HFF-Myc (cell line): ENCODE data around the gene FAIM2.

ENCODE experiments used
- DNase-seq: peaks from one replicate; pipeline ENCODE4 v3.0.0-alpha.2; 2011; ENCODE audit warnings: low read depth; ENCODE audit errors: extremely low read depth
- H3K4me3 ChIP-seq: replicated peaks from 2 replicates; pipeline ENCODE4 v1.5.1; 2011; ENCODE audit warnings: low read depth, mild to moderate bottlenecking, control low read depth, low read length
- TF ChIP-seq, protein P1 (sequence below): IDR thresholded peaks from 2 replicates; pipeline ENCODE4 v1.5.1; 2012; ENCODE audit warnings: mild to moderate bottlenecking, low read depth, low read length, control low read depth; ENCODE audit errors: missing control alignments

FAIM2 gene

DNA sequence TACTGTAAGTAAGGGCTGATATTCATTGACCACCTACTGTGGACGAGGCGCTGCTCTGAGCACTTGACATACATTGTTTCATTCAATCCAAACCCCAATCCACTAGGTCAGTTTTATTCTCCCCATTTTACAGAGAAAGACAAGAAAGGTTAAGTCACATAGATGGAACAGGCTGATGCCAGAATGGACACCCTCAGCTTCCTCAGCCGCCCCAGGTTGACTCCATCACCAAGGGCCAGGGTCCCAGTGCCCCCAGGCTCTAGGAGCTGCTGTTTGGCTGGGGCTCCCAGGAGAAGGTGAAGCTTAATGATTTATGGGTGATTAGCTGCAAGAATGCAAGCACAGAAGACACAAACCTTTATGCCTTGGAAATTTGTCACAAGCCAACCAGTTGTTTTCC, 46.2 kb upstream of the FAIM2 start:
- no peak overlapping the region for H3K4me3 ChIP-seq
- TF ChIP-seq, protein P1, sequence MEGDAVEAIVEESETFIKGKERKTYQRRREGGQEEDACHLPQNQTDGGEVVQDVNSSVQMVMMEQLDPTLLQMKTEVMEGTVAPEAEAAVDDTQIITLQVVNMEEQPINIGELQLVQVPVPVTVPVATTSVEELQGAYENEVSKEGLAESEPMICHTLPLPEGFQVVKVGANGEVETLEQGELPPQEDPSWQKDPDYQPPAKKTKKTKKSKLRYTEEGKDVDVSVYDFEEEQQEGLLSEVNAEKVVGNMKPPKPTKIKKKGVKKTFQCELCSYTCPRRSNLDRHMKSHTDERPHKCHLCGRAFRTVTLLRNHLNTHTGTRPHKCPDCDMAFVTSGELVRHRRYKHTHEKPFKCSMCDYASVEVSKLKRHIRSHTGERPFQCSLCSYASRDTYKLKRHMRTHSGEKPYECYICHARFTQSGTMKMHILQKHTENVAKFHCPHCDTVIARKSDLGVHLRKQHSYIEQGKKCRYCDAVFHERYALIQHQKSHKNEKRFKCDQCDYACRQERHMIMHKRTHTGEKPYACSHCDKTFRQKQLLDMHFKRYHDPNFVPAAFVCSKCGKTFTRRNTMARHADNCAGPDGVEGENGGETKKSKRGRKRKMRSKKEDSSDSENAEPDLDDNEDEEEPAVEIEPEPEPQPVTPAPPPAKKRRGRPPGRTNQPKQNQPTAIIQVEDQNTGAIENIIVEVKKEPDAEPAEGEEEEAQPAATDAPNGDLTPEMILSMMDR, result no peak
- DNase-seq, result no peak

DNA sequence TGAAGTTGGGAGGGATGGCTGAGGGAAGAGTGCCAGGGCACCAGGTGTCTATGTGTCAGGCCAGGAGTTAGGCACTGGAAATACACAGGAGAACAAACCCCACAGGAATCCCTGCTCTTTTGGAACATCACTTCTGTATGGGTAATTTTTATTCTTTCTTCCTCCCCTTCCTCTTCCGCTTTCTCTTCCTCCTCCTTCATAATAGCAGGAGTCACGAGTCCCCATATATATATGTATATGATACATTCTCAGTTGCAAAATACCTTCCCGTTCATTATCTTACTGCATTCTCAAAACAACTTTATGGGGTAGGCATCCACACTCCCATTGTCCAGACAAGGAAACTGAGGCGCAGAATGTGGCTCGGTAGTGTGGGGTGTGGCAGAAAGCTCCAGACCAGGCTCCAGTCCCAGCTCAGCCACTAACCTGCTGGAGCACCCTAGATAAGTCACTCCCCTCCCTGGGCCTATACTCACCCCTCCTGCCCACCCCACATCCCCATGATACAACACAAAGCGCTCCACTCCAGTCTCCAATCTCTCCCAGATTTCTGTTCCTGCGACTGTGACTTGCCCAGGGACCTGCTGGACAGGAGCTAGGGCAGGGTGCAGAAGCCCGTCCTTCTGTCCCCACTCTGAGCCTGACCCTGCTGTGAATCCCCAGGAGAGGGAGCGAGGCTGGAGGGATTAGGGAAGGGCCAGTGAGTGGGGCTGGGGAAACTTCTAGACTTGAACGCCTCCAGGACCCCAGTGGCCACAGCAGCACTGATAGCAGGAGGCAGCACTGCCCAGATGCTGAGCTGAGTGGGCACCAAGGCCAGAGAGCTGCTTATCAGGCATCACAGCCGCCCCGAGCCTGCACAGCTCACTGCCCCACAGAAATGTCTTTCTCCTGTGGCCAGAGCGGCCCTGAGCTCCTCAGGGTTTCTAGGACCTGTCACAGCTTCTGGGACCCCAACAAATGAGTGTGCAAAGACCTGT, 45.5 kb upstream of the FAIM2 start:
- no peak overlapping the region for H3K4me3 ChIP-seq
- TF ChIP-seq, protein P1, result no peak
- DNase-seq, result no peak

DNA sequence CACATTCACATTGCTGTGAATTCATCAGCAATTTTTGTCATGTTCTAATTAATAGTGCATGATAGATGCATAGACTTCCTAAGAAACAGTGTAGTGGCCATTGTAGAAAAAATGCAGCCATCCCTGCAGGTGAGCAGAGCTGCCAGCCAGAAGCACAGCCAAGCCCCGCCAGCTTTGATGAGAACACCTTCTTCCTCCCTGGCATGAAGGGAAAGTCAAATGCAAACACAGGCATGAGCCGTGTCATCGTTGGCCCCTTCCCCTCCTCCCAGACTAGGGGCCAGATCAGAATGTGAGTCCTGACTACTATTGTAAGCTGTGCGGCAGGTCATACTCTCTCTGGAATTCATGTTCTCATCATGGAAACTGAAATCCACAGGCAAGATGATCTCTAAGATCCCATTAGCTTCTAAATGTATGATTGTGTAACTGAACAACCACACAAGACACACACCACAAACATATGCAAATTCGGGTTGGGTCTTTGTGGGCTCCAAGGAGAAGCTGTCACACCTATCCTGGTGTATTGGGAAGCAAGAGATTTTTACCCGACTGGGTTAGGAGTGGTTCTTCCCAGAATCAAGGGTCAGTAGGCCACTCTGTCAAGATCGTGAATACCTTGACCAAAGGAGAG, 44.0 kb upstream of the FAIM2 start:
- DNase-seq, result no peak
- TF ChIP-seq, protein P1, result no peak
- no peak overlapping the region for H3K4me3 ChIP-seq

DNA sequence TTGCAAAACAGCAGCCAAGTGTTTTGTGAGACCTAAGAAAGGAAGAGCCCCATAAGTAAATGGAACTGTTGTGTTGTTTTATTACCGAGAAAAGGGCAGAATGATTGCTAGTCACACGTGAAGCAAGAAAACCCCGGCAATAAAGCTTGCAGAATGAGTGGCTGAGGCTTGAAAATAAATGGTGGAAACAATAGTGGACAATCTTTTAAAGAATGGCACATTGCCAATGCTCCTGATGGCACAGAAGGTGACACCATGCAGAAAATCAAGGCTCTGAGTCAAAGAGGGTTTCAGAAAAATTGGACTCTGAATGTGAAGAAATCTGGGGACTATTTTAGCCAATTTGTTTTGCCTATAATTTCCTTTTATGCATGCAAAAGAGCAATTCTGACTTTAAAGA, 42.8 kb upstream of the FAIM2 start:
- H3K4me3 ChIP-seq, result no peak overlapping the region
- TF ChIP-seq, protein P1, result no peak
- DNase-seq, result no peak

DNA sequence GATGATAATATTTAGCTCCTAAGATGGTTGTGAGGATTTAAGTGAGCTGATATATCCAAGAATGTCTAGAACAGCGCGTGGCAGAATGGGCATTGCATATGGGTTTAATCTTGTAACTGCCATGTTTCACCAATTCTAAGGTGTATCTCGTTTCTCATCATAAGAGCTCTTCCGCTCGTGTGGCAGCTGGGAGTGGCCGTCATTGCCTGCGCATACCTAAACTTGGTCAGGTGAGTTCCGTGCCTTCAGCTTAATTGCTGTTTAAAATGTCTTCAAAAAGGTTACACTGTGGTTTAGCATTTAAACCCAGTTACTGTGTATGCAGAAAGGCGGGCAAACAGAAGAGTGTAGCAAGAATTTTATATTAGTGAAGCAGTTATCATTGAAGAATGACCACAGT, 42.4 kb upstream of the FAIM2 start:
- no peak for DNase-seq
- no peak overlapping the region for H3K4me3 ChIP-seq
- TF ChIP-seq, protein P1, result no peak

DNA sequence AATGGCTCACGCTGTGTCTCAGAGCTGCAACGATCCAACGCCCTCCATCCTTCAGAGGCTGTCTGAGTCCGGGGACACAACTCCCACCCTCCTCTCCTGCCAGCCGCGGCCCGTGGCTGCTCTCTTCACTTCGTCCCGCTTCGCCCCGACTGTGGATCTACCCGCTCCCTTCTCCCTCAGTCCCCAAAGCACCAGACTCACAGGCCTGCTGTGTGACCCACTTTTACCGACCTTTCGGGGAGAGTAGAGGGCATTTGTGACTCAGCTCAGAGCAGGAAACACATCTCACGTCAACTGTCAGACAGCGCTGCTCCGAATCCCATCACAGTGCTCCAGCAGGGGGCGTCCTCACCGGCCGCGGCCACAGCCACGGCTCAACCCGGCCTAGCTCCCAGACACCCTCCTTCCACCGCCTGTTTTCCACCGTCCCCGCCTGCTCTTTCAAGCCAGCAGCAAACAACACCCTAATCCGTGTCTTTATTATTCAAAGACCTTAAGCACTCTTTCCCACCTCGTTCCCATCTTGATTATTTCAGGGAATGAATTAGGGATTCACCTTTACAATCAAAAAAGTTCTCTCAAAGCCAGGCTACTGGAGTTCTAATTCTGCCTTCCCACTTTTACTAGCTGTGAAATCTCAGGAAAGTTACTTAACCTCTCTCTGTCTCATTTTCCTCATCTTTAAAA, 41.8 kb upstream of the FAIM2 start:
- H3K4me3 ChIP-seq, result no peak overlapping the region
- peak; percentile 43 for DNase-seq
- TF ChIP-seq, protein P1, result peak; percentile 96
